ENCODE results near the gene VPS9D1.

VPS9D1 gene

DNA sequence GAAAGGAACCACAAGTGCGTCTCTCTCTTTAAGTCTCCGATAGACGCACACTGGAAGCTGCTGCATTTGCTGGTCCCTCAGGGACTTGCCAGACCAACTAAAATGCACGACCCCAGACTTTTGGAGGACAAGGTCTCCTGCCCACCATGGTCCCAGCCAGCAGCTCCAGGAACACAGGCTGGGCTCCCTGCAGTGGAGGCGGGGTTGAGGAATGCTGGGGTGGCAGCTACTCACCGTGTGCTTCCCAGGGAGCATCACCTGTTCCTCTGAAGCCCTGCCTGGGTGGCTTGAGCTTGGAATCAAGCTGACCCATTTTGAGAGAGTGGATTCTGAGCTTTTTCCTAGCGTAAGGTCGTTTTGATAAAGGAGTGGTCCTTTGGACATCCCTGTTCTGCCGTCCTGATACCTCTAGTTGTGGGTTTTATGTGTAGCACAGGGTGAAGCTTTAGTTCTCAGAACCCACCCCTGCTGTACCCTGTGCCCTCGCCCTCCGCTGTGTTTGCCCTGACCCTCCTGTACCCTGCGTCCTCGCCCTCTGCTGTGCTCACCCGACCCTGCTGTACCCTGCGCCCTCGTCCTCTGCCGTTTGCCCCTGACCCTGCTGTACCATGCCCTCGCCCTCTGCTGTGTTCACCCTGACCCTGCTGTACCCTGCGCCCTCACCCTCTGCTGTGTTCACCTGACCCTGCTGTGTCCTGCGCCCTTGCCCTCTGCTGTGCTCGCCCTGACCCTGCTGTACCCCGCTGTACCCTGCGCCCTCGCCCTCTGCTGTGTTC, 11.6 kb upstream of the VPS9D1 start:
- no peak for DNase-seq

DNA sequence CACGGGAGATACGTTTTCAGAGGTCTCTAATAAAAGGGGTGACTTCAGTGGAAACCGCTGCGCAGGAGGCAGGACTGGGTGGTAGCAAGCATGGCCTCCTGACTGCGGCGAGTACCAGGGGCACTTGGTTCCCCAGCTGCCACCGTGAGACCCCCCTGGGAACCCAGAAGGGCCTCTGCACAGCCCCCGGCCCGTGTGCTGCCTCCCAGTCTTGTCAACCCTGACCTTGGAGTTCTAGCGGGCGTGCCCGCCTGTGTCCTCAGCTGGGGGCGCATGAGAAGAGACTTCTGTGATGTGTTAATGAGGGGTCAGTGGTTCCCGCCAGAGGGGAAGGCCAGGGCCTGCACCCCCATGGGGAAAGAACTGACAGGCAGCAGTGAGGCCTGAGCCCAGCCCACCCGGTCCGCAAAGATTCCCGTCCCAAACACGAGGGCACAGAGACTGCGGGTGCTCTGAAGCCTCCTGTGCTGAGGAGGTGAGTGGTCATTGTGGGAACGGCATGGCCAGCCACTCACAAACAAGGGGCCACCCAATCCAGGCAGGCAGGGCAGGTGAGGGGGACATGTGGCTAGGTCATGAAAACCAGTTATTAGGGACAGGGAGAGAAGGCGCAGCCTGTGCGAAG, 10.0 kb upstream of the VPS9D1 start:
- DNase-seq = no peak

DNA sequence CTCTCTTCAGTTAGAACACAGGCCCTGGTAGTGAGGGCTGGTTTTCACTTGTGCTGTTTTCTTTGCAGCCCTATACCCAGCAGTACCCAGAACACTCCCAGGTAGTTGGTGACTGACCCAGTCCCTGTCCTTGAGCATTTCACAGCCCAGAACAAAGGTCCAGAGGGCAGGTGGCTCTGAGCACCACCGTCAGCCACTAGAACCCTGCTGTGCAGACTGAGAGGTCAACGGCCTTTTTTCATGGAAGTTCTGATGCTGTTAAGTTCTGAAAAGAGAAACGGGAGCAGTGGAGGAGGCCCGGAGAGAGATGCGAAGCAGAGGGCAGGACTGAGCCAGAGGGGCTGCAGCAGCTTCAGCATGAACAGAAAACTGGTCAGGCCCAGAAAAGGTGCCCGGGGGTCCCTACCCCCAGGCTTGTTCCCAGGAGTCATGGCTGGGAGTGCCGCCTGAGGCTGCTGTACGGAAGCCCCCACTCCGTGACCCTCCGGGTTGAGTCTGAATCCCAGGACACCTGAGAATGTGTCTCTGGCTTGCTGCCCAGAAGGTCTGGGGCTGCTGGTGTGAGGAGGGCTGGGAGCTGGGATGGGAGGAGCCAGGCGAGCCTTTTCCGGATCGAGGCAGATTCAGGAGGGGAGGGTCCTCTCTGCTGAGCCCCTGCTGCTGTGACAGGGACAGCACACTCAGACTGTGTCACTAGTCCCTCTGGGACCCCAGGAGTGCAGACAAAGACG, 9.3 kb upstream of the VPS9D1 start:
- no peak for DNase-seq

DNA sequence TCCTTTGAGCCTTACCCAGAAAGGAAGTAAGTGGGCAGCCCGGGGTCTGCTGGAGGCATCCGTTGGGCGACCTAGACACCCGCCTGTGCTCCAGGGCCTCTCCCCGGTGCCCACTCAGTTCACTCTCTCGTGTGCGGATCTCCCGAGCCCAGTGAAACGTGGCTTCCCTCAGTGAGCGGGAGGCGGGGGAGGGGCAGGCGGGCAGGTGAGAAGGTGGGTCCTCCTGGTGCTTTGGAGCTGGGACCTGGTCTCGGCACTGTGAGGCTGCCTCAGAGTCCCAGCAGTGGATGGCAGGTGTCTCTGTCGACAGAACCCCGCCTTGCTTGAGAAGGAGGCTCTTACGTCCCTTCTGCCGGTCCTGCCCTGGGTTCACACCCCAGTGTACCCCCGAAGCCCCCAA, 8.6 kb upstream of the VPS9D1 start:
- DNase-seq = no peak

DNA sequence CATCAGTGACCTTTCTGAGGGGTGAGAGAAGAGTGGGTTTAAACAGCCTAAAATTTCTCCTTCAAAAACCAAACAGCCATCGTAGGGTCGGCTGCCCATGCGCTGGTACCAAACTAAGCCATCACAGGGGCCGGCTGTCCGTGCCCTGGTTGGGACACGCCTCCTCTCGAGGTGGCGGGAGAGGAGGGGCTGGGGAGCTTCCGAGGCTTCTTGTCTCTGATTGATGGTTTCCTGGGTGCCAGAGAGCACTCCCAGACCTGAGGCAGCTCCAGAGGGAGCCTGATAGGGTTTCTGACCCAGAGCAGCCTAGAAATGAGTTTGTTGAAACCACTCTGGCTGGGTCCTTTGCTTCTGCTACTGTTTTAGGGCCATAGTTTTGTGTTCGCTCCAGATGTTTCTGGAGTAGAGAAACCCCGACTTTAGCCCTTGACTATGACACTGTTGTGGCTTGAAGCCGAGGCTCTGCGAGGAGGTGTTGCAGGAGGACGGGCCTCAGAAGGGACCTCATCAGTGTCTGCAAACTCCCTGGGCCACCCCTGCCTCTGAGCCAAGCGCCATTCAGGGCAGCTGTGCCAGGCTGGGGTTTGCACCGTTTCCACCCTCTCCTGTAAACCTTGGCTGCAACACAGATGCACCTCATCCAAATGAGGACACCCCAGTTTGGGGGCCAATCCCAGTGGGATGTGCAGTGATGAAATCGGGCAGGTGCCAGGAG, 6.9 kb upstream of the VPS9D1 start:
- DNase-seq = no peak

DNA sequence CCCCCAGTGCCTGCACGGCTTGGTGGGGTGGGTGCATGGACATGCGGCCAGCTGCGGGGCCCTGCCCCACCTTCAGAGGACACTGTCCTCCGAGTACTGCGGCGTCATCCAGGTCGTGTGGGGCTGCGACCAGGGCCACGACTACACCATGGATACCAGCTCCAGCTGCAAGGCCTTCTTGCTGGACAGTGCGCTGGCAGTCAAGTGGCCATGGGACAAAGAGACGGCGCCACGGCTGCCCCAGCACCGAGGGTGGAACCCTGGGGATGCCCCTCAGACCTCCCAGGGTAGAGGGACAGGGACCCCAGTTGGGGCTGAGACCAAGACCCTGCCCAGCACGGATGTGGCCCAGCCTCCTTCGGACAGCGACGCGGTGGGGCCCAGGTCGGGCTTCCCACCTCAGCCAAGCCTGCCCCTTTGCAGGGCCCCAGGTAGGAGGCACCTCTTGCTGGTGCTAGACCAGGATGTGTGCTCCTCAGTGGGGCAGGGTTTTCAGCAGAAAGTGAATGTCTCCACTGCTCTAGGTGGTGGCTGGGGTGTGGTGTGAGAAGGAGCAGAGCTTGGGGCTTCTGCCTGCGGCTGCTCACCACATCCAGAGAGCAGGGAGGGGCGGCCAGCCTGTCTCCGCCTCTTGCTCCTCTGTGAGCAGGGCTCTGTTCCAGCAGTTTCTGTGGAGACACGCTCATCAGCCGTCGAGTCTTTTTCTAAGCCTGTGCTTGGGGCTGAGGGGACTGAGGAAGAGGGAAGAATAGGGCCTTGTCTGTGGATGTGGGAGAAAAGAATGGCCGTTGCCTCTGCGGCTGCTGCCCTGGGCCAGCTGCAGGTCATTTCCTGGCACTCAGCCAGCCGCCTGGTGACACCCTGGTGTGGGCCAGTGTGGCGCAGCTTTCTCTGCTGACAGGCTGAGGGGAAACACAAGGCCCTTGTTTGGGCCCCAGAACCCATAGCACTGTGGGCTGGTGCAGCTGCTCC, 2.9 kb upstream of the VPS9D1 start:
- peak; percentile 64 for DNase-seq

DNA sequence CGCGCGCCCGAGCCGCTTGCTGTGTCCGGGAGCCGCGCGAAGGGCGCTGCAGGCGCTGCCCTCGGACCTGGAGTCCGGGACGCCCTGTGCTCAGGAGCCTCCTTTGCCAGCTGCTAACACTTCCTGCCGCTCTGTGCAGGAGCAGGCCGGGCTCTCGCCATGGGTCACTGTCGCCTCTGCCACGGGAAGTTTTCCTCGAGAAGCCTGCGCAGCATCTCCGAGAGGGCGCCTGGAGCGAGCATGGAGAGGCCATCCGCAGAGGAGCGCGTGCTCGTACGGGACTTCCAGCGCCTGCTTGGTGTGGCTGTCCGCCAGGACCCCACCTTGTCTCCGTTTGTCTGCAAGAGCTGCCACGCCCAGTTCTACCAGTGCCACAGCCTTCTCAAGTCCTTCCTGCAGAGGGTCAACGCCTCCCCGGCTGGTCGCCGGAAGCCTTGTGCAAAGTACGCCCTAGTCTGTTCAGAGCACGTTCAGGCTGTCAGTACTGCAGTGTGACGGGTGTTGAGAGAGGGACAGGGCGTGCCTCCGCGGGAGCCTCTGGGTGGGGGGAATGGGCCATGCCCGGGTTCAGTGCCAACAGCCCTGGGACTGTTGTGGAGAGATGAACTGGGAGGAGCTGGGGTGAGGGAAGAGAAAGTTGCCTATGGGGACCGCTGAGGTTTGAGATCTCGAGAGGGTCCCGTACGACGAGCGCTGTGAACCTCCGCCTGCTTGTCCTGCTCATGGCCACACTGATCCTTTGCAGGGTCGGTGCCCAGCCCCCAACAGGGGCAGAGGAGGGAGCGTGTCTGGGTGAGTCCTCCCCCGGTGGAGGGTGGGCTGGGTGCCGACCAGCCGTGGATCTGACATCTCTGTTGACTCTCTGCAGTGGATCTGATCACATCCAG, 1.9 kb upstream of the VPS9D1 start:
- no peak for DNase-seq

DNA sequence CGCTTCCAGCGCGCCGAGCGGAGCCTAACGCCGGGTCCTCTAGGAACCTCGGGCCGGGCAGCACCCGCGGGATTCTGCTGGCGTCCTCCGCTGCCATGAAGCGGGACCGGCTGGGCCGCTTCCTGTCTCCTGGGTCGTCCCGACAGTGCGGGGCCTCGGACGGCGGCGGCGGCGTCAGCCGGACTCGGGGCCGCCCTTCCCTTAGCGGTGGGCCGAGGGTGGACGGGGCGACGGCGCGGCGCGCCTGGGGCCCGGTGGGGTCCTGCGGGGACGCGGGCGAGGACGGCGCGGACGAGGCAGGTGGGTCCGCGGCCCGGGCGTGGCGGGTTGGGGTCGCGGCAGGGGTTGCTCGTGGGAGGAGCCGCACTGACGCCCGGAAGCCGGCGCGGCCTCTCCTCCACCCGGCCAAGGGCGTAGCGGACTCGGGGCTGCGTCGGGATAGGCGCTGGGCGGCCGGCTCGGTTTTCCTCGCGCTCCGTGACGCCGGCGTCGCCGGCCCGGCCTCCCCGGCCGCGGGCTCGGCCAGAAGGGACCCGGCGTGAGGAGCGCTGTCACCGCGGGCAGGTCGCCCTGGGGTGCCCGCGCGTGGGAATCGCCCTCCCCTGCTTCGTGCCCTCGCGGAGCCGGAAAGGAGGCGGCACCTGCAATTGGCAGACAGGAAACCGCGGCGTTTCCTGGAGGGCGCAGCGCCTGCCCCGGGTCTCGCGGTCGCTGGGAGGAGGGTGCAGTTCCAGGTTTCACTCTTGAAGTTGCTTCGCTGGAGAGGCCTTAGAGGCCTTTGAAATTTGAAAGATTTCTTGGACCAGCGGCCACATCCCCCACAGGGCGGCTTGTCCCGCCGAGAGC, 1.1 kb upstream of the VPS9D1 start:
- DNase-seq = peak; percentile 72

DNA sequence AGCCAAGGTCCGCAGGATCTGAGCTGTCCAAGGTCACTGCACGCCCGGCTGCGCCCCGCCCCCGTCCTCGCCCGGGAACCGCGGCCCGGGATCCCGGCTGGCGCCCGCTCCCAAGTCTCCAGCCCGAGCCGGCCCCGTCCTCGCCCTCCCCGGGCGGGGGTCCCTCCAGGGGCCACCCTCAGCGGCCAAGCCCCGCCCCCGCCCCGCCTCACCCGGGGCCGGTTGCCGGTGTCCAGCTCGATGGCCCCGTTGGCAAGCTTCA, 216 bp downstream of the VPS9D1 start:
- DNase-seq = no peak

DNA sequence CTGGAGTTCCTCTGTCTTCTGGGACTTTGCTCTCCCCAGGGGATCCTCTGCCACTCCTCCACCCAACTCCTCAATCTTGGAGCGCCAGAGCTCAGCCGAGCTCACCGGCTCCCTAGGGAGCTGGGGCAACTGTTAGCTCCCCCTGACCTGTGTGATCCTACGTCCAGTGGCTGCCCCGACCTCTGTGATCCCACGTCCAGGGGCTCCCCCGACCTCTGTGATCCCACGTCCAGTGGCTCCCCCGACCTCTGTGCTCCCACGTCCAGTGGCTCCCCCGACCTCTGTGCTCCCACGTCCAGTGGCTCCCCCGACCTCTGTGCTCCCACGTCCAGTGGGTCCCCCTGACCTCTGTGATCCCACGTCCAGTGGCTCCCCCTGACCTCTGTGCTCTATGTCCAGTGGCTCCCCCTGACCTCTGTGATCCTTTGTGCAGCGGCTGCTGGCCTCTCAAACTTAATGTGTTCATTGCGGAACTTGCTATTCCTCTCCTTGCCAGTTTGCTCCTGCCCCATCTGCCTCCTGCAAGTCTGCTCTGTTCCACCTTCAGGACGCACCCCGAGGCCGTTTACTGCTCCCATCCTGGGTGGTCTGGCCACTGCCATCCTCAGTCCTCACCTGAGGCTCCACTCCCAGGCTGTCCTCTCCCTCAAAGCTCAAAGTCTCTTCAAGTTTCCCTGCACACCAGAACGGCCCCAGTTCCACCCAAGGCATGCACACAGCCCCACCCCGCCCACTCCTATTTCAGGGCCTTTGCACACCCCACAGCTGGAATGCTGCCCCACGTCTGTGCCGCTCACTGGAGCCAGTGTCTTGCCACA, 2.8 kb downstream of the VPS9D1 start:
- DNase-seq = no peak

DNA sequence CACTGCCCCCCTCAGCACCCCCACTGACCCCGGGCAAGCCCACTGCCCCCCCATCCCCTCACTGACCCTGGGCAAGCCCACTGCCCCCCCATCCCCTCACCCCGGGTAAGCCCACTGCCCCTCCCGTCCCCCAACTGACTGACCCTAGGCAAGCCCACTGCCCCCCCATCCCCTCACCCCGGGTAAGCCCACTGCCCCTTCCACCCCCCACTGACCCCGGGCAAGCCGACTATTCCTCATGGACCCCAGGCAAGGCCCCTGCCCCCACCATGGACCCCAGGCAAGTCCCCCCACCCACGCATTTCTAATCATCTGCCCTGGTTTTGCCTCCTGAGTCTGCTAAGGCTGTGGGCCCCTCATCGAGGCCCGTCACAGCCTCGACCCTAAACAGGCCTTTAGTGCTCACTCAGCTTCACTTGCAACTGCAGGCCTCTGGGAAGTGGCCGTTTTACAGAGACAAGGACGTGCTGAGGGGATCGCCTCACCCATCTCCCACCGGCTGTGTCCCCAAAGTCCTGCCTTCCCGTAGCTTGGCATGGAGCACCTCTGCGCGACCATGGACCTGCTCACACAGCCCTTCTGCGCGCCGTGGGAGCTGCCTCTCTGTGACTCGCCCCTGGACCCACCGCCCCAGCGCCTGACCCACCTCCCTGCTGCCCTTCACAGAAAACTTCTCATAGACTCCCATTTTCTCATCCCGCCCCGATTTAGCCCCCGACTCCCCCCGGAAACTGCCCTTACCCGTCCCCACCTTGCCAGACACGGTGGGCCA, 3.6 kb downstream of the VPS9D1 start:
- no peak for DNase-seq

DNA sequence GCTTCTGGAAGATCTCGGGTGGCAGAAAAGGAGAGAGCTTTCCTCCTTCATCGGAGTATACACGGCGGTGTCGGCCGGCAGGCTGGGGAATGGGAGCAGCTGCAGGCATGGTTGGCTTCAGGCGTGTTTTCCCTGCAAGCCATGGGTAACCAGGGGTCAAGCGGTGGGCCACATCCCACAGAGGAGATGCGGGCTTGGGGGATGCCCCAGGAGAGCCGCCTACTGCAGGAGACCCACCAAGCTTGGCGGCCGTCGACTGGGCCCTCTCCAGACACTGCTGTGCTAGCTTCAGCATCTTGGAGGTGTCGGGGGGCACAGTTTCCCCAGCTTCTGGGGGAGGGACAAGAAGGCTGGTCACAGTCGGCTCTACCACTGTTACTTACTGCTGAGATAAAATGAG, 4.2 kb downstream of the VPS9D1 start:
- DNase-seq = no peak

DNA sequence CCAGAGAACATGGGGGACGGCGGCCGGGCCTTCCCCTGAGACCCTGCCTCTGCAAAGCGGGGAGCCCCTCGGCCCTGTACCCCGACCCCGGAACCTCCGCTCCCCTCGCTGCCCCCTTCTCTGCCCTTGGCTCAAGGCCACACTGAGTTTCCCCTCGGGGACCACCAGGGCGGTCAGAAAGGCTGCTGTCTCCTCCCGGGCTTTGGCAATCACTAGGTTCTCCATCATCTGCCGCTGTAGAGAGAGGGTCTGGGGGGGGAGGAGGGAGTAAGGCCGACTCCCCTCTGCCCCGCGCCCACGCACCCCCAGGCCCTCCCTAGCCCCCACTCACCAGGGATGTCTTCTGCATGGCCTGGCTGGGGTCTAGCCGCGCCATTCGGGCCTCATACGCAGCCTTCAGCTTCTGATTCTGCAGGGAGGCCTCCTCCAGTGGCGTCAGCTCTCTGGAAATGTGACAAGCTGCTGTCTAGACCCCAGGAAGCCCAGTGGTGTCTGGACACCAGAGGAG, 8.4 kb downstream of the VPS9D1 start:
- DNase-seq = no peak

DNA sequence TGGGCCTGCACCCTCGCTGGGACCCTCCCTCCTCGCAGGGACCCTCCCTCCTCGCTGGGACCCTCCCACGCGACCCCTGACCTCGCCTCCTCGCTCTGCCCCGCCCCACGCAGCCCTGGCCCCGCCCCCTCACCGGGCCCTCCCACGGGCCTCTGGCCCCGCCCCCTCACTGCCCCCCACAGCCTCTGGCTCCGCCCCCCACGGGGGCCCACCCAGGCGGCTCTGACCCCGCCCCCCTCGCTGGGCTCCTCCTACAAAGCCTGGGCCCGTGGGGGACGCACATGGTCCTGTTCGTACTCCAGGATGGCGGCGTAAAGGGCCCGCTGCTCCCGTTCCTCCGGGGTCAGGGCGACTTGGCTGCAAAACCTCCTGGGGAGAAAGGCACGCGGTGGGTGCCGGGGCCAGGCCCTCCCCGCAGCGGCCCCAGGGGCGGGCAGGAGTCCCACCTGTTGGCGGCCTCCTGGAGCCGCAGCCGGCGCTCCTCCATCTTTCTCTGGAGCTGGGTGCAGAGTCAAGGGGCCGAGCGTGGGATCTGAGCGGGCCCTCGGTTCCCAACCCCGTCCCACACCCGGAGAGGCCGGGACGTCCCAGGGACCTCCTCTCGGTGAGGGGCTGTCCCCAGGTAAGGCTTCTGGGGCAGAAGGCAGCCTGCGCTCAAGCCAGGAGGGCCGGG, 9.0 kb downstream of the VPS9D1 start:
- no peak for DNase-seq

DNA sequence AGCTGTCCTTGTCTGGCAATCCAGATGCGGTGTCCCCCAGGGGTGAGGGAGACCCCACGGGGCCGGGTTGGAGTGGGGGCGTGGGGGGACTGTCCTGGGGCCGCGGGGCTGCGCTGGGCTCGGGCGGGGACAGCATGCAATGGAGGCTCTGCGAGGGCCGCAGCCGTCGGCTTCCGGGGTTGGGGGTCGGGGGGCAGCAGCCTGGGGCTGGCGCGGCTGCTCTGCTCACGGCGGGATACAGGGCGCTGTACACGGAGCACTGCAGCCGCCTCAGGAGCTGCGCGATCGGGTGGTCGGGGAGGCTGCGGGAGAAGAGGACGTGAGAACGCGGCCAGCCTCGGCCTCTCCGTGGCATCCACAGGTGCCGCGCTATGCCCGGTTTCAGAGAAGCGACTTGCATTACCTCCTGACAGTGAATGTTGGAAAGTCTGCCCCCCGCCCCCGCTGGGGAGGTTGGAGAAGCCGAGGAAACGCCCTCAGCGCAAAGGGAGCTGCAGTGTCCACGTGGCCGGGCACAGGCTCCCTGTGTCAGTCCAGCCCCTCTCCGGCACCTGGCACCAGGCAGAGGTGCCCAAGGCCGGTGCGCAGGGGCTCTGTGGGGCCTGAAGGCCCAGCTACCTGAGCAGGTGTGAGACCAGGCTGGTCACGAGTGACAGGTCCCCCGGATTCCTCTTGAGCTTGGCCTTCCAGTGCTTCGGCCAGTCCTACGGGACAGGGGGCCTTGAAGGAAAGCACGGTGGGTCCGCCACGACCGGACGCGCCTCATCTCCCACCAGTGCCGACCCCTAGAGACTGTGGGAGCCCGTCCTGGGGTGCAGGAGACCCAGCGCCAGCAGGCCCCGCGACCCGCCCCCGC, 9.8 kb downstream of the VPS9D1 start:
- no peak for DNase-seq

DNA sequence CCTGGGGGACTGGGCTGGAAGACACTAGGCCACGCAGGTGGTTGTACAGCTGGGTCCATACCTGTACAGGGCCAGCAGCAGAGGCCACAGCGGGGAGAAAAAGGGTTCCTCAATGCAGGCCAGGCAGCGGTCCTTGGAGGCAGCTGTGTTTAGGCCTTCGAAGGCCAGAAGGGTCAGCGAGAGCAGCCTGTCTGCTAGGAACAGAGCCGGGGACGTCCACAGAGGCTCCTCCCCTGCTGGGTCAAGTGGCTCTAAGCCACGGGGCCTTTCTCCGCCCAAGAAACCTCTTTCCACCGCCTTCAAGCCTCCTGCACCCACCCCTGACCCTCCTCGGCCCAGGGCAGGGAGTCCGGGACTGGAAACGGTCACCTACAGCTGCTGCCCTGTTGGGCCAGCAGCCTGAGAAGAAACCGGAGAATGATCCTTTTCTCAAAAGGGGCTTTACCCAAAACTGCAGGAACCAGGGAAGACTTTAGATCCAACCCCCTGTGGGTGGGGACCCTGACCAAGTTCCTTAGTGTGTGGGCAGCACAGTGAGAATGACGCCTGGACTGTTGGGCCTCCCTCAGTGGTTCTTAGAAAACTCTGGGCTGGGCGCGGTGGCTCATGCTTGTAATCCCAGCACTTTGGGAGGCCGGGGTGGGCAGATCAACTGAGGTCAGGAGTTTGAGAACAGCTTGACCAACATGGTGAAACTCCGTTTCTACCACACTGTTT, 10.8 kb downstream of the VPS9D1 start:
- DNase-seq = no peak
